K562 (cell line): ENCODE measurements around the gene FAM20B. TPM values are rescaled to one million over a fixed set of nuclear protein-coding genes. Genes with fewer than 3 reads are reported as not detected.

ENCODE experiments used
- DPF2 ChIP-seq: fragments of 450-650 bp; IDR thresholded peaks from 2 replicates; pipeline ENCODE4 v1.6.1; 2016
- ETS2 ChIP-seq: IDR thresholded peaks from 2 replicates; pipeline ENCODE4 v1.6.1; 2016; ENCODE audit warnings: borderline replicate concordance, missing genetic modification characterization, mild to moderate bottlenecking, moderate library complexity, missing compliant biosample characterization; ENCODE audit not compliant: poor library complexity, severe bottlenecking
- FUS ChIP-seq: fragments of 200-400 bp; formaldehyde crosslinking; optimal IDR thresholded peaks from 2 replicates; pipeline ENCODE3; 2017; ENCODE audit warnings: low read depth, low read length
- KDM5B ChIP-seq: fragments of 200-600 bp; sonication (generic); IDR thresholded peaks from 2 replicates; pipeline ENCODE4 v1.6.1; 2012; ENCODE audit warnings: low read depth, mild to moderate bottlenecking, moderate library complexity, low read length, control low read depth, inconsistent platforms; ENCODE audit not compliant: insufficient replicate concordance
- KHSRP ChIP-seq: fragments of 450-650 bp; IDR thresholded peaks from 2 replicates; pipeline ENCODE4 v1.6.1; 2017
- PTBP1 ChIP-seq: fragments of 200-400 bp; formaldehyde crosslinking; IDR thresholded peaks from 2 replicates; pipeline ENCODE4 v1.6.1; 2017; ENCODE audit warnings: low read depth, low read length
- SLC30A9 ChIP-seq: fragments of 250-450 bp; sonication (Bioruptor Pico); IDR thresholded peaks from 2 replicates; pipeline ENCODE4 v1.8.0; 2022; ENCODE audit warnings: mild to moderate bottlenecking, moderate library complexity
- SRF ChIP-seq, 2 experiments: fragments of 250-450, 450-650 bp in 1 of 2; sonication (Bioruptor Pico) in 1 of 2; sonication (generic) in 1 of 2; formaldehyde crosslinking; IDR thresholded peaks; 2 replicates each; pipeline versions ENCODE4 v1.5.0 to v1.5.1; 2020 to 2022; ENCODE audit warnings: mild to moderate bottlenecking in 1 of 2, missing genetic modification reagents in 1 of 2
- SUPT5H ChIP-seq: fragments of 450-650 bp; IDR thresholded peaks from 2 replicates; pipeline ENCODE4 v1.6.1; 2016
- TCF7 ChIP-seq: sonication (generic); IDR thresholded peaks from 2 replicates; pipeline ENCODE4 v1.6.1; 2016; ENCODE audit warnings: antibody characterized with exemption, borderline replicate concordance
- TOE1 ChIP-seq, 2 experiments: fragments of 450-650 bp in 1 of 2; sonication (generic) in 1 of 2; formaldehyde crosslinking in 1 of 2; IDR thresholded peaks; 2 replicates each; pipeline versions ENCODE4 v1.7.1 to v1.8.0; 2016 to 2022; ENCODE audit warnings: borderline replicate concordance in 2 of 2, mild to moderate bottlenecking in 2 of 2, antibody characterized with exemption in 1 of 2, inconsistent platforms in 1 of 2, low read depth in 1 of 2, missing genetic modification reagents in 1 of 2, moderate library complexity in 1 of 2
- ZBTB11 ChIP-seq, 3 experiments: fragments of 200-800 bp in 1 of 3; fragments of 250-450 bp in 1 of 3; fragments of 450-650 bp in 1 of 3; sonication (Bioruptor Pico) in 1 of 3; sonication (Bioruptor generic) in 1 of 3; formaldehyde crosslinking in 1 of 3; IDR thresholded peaks; 2 replicates each; pipeline versions ENCODE4 v1.6.1 to v1.8.0; 2016 to 2022; ENCODE audit warnings: mild to moderate bottlenecking in 2 of 3, missing genetic modification characterization in 2 of 3, missing compliant biosample characterization in 1 of 3, moderate library complexity in 1 of 3
- ZNF324 ChIP-seq: fragments of 250-450 bp; sonication (Bioruptor Pico); IDR thresholded peaks from 2 replicates; pipeline ENCODE4 v1.4.0; 2020; ENCODE audit warnings: mild to moderate bottlenecking
- ZNF584 ChIP-seq: fragments of 200-800 bp; sonication (Bioruptor generic); IDR thresholded peaks from 2 replicates; pipeline ENCODE4 v1.6.1; 2016; ENCODE audit warnings: low read depth, mild to moderate bottlenecking, missing genetic modification characterization, missing compliant biosample characterization
- polyA plus RNA-seq, 8 experiments: library from polyadenylated mRNA; depleted of rRNA in 4 of 8; stranded (reverse) in 5 of 8; unstranded in 3 of 8; fragments of >200 nt; fragmentation: Nextera tagmentation in 2 of 8; fragmentation: Illumina TruSeq in 1 of 8; extraction: Ambion mirVana in 2 of 8; extraction: Trizol in 1 of 8; gene quantifications; 2 replicates each; pipeline versions ENCODE4 v1.2.1 to v1.2.3, GENCODE V29; 2011 to 2014; ENCODE audit warnings: inconsistent platforms in 1 of 8, missing spikeins in 1 of 8
- total RNA-seq, 7 experiments: library from RNA; depleted of rRNA in 6 of 7; stranded (reverse); fragments of >200 nt in 6 of 7; fragmentation: Illumina TruSeq in 2 of 7; extraction: Trizol in 2 of 7; gene quantifications; 2 replicates each; pipeline versions ENCODE4 v1.2.1 to v1.2.3, GENCODE V29; 2011 to 2021; ENCODE audit warnings: low replicate concordance in 1 of 7
- TF ChIP-seq, protein P1 (sequence below): sonication (generic); formaldehyde crosslinking; IDR thresholded peaks from 2 replicates; pipeline ENCODE4 v1.5.0; 2020; ENCODE audit warnings: missing genetic modification reagents

Gene FAM20B
- total and polyA plus RNA-seq, 9 of the 15 experiments (the other 6 are each of a cell fraction or from before 2014, with no cell fraction given), result 7.2 to 67.5 (median 42.9) TPM

DNA sequence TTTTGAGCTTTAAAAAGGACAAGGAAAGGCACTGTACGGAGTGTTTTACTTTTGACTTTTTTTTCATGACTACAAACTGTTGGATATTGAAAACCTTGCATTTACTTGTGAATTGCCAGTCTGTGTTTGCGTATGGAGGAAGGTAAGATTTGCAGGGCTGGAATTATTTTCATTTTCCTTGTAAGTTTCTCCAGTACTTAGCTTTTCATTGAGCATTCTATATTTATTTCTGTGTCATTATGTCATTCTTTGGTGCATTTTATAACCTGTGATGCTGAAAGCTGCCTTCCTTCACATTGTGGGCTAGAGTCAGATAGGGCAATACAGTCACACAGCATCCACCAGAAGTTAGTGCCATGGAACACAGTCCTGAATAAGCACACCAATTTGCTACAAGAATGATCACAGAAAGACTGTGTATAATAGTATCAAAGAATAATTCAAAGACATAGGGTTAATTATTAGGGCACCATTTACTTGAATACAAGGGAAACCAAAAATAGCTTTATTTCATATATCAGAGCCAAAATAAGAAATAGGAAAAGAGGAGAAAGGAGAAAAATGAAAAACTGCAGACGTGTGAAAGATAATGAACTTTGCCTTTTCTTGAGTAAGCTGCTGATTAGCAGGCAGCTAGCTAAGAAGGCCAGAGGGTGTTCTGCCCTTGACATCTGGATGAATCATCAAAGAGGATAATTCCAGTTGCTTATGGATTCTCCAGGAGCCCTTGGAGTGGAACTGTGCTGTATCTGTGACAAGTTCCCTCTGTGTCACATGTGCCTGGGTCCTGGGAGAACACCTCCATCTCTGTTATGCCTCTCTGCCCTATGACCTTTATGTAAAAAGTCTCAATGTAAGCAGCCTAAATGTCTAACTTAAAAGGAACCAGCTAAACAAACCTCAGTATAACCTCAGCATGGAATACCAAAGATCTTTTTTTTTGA, 8.0 kb upstream of the FAM20B start (continued):
- TF ChIP-seq TOE1 (IDR thresholded peaks at IDR 0.05; ENCODE audit: borderline replicate concordance) (no peak), TOE1 (CRISPR knock-in tag; IDR thresholded peaks at IDR 0.05; ENCODE audit: borderline replicate concordance, low read depth) (0 out of 2 replicates have a peak, but pooled peaks have one; percentile 60), ZBTB11 (CRISPR knock-in tag; IDR thresholded peaks at IDR 0.05) (no peak), ZNF324 (no peak), SRF (CRISPR knock-in tag; IDR thresholded peaks at IDR 0.05) (no peak), PTBP1 (no peak), ZNF584 (CRISPR knock-in tag) (no peak), SUPT5H (0 out of 2 replicates have a peak, but pooled peaks have one; percentile 49), FUS (no peak), KDM5B (peak; percentile 36), KHSRP (no peak), TCF7 (no peak), ETS2 (tag) (no peak), DPF2 (peak; percentile 80), SLC30A9 (CRISPR knock-in tag) (no peak)
- TF ChIP-seq, protein P1, sequence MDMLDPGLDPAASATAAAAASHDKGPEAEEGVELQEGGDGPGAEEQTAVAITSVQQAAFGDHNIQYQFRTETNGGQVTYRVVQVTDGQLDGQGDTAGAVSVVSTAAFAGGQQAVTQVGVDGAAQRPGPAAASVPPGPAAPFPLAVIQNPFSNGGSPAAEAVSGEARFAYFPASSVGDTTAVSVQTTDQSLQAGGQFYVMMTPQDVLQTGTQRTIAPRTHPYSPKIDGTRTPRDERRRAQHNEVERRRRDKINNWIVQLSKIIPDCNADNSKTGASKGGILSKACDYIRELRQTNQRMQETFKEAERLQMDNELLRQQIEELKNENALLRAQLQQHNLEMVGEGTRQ (CRISPR knock-in tag), result no peak; the same call in 1 of the 2 replicates
